Retinal pigment epithelial cell (primary cell): Measurements from ENCODE around the gene RFX2.
A peak's percentile ranks its signal among the peaks of the same experiment; 100 is the strongest.

ENCODE experiments used
- DNase-seq: peaks from one replicate; pipeline ENCODE4 v3.0.0-alpha.2; 2010; ENCODE audit warnings: low read depth
- H3K4me3 ChIP-seq: 2 replicates; pipeline ENCODE4 v1.5.1; 2011; ENCODE audit warnings: mild to moderate bottlenecking, low read length, control low read depth, moderate library complexity
- TF ChIP-seq, protein P1 (sequence below): conservative IDR thresholded peaks from 2 replicates; pipeline ENCODE4 v1.5.1; 2011; ENCODE audit warnings: low read depth, low read length, control low read depth, inconsistent platforms

The RFX2 gene

DNA sequence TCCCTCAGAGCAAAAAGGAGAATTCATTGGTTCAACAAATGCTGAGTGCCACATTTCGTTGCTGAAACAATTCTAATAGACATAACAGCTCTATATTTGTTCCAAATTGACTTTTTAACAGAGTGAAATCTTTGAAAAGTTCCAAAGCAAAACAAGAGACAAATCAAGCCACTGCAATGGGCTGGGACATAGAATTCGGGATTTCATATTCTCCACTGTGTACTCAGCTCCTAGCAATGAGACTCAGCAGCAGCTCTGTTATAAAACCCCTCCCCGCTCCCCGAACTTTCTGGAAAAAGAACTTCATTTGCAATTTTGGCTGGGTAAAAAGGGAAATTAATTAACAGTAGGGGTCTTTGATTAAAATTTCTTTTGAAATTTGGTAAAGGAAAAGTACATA is 11.3 kb downstream of the RFX2 start:
- TF ChIP-seq, protein P1, sequence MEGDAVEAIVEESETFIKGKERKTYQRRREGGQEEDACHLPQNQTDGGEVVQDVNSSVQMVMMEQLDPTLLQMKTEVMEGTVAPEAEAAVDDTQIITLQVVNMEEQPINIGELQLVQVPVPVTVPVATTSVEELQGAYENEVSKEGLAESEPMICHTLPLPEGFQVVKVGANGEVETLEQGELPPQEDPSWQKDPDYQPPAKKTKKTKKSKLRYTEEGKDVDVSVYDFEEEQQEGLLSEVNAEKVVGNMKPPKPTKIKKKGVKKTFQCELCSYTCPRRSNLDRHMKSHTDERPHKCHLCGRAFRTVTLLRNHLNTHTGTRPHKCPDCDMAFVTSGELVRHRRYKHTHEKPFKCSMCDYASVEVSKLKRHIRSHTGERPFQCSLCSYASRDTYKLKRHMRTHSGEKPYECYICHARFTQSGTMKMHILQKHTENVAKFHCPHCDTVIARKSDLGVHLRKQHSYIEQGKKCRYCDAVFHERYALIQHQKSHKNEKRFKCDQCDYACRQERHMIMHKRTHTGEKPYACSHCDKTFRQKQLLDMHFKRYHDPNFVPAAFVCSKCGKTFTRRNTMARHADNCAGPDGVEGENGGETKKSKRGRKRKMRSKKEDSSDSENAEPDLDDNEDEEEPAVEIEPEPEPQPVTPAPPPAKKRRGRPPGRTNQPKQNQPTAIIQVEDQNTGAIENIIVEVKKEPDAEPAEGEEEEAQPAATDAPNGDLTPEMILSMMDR, result no peak
- no peak overlapping the region for H3K4me3 ChIP-seq
- DNase-seq, result no peak

DNA sequence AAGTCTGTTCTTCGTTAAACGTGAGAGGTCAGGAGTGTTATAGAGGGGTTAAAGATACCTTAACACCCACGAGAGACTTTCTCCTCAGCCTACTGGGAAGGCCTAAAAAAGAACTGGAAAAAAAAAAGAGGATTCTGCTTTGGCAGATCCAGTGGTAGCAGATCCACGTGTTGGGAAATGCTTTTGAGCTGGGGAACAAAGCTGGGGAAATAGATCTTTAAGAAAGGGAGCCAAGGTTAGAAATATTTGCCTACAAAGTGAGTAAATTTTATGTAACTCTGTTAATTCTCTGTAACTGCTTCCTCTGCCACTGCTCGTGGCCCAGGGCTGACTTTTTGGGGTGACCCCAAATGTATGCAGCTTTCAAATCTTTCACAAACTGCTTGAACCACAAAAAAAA is 11.7 kb downstream of the RFX2 start:
- no peak overlapping the region for H3K4me3 ChIP-seq
- DNase-seq, result no peak
- TF ChIP-seq, protein P1, result no peak

DNA sequence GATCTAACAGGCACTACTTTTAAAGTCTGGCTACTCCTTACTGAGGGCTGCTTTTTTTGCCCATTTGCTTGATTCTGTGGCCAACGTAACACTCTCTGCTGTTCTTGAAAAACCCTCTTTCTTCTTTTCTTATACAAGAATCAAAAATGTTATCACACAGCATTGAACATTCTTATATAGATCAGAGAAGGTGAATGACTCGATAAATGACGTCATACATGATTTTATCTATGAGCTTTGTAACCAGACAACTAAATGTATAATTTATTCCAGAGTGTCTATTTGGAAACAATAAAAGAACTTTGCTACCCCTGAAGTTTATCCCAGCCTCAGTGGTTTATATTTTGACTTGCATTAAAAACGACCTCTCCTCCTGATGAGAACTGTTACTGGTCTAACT is 12.4 kb downstream of the RFX2 start:
- H3K4me3 ChIP-seq, result no peak overlapping the region
- no peak for DNase-seq
- TF ChIP-seq, protein P1, result no peak

DNA sequence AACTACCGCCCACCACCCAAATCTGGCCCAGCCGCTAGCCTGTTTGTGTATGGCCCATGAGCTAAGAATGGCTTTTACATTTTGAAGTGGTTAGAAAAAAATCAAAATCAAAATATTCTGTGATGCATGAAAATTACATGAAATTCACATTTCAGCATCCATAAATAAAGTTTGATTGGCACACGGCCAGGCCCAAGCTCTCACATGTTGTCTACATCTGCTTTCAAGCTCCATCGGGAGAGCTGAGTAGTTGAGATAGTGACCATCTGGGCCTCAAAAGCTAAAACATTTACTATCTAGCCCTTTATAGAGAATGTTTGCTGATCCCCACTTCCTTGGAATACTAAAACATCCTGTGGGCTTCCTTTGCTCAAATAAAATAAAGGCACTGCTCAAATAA is 14.5 kb downstream of the RFX2 start:
- TF ChIP-seq, protein P1, result no peak
- DNase-seq, result no peak
- H3K4me3 ChIP-seq, result no peak overlapping the region

DNA sequence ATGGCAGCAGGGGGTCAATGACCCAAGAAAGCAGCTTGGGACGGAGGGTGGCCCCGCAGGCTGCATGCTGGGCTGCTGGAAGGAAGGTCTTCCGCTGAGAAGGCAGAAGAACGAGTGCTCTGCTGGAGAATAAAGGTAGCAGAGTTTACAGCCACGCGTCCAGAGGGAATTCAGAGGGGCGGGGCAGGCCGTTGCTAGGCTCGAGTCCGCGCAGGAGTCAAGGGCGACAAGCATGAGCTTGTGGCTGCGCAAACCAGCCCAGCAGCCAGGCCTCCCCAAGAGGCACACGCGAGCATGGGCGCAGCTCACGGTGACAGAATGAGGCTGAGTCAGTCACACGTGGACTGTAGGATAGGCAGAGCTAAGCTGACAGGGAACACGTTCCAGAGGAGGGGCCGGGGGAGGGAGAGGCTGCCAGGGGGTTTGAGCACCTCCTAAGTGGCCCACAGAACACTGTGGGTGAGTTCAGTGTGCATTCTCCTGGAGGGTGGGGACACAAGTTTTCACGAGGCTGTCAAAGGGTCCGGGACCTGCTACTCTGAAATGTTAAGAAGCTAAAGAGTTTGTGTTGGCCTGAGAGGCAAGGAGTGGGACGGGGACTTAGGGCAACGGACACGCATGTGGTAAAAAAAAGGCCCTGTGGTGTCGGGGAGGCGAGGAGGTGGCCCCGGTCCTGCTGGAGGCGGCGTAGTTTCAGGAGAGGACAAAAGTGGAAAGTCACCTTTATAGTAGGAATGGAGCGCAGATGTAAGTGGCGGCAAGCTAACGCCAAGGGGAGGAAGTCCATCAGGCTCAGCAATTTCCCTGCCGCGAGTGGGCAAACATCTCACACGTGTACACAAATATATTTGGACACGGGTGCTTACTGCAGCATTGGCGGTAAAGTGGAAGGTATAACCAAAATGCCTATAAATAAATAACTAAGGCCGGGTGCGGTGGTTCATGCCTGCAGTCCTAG is 17.7 kb downstream of the RFX2 start:
- peak overlapping the region; percentile 37 for H3K4me3 ChIP-seq
- peak; percentile 89 for DNase-seq
- TF ChIP-seq, protein P1, result no peak

DNA sequence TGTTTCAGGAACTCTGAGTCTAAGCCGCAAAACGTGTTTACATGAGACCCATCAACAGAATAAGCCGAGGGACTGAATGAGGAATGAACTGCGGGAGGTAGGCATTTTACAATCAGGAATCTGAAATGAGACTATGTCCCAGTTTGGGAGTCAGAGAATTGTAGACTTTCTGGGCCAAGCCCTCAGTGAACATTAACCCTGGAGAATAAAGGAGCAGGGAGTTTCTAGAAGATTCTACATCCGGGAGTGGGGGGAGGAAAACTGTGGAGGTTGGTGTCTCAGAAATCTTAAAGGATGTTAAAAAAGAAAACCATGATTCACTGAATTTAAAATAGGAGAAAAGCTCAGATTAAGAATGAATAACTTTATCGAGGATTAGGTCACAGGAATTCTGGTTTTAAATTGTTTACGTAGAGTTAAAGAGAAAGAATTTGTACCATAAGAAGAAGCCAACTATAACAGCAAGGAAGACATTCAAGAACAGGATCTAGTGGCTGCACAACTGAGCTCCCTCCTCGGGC is 18.5 kb downstream of the RFX2 start:
- TF ChIP-seq, protein P1, result no peak
- H3K4me3 ChIP-seq, result peak overlapping the region; percentile 37
- no peak for DNase-seq

DNA sequence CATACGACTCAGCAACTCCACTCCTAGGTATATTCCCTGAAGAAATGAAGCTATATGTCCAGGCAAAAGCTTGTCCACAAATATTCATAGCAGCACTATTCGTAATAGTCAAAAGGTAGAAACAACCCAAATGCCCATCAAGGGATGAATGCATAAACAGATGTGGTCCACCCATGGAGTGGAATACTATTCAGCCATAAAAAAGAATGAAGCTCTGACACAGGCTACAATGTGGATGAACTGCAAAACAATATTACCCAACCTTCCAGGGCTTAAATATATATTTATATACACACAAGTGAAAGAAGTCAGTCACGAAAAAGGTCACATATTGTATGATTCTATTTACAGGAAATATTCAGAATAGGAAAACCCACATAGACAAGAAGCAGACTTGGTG is 19.7 kb downstream of the RFX2 start:
- TF ChIP-seq, protein P1, result no peak
- DNase-seq, result no peak
- no peak overlapping the region for H3K4me3 ChIP-seq
